SK-N-SH (cell line): ENCODE measurements around the gene CMTM8. TPM values are rescaled to one million over a fixed set of nuclear protein-coding genes. Genes with fewer than 3 reads are reported as not detected.

Source experiments
- CTCF ChIA-PET: fragments of 300-600, 350-600 bp; formaldehyde crosslinking; extraction: SDS; loops from one replicate; lab custom pipeline; 2021; lab: Yijun Ruan, JAX
- POLR2A ChIA-PET: fragments of 350-600 bp; sonication (Branson Sonifier 250); formaldehyde crosslinking; extraction: SDS; loops from one replicate; lab custom pipeline; 2020; ENCODE audit warnings: antibody characterized with exemption, inconsistent platforms; lab: Yijun Ruan, JAX
- DNase-seq: peaks from one replicate; pipeline ENCODE4 v3.0.0; 2012
- H2AFZ ChIP-seq: fragments of 200-600 bp; sonication (generic); 2 replicates; pipeline ENCODE4 v1.8.1; 2016; ENCODE audit warnings: antibody characterized with exemption, mild to moderate bottlenecking, low read depth
- H3F3A ChIP-seq: fragments of 200-600 bp; sonication (generic); replicated peaks from 2 replicates; pipeline ENCODE3; 2016; ENCODE audit warnings: antibody characterized with exemption, mild to moderate bottlenecking; ENCODE audit not compliant: insufficient read depth
- H3K27ac ChIP-seq, 2 experiments: fragments of 200-500 bp in 1 of 2; fragments of 200-600 bp in 1 of 2; sonication (Bioruptor generic) in 1 of 2; sonication (generic), shearing (Covaris generic) in 1 of 2; 2 replicates each; pipeline versions ENCODE4 v1.5.1 to v1.6.1; 2014 to 2016; ENCODE audit warnings: low read depth in 2 of 2, inconsistent platforms in 1 of 2, low read length in 1 of 2, mild to moderate bottlenecking in 1 of 2, mixed read lengths in 1 of 2
- H3K27me3 ChIP-seq: fragments of 200-600 bp; sonication (generic), shearing (Covaris generic); 2 replicates; pipeline ENCODE4 v1.6.1; 2016; ENCODE audit warnings: mixed run types; ENCODE audit not compliant: insufficient read depth
- H3K36me3 ChIP-seq, 2 experiments: fragments of 200-500 bp in 1 of 2; fragments of 200-600 bp in 1 of 2; sonication (Bioruptor generic) in 1 of 2; sonication (generic) in 1 of 2; replicated peaks in 1 of 2; 2 replicates each; pipeline versions ENCODE3 to v1.5.1; 2014 to 2016; ENCODE audit warnings: low read length in 1 of 2, mild to moderate bottlenecking in 1 of 2; ENCODE audit not compliant: insufficient read depth in 2 of 2, control insufficient read depth in 1 of 2
- H3K4me1 ChIP-seq, 2 experiments: fragments of 200-500 bp in 1 of 2; fragments of 200-600 bp in 1 of 2; sonication (Bioruptor generic) in 1 of 2; sonication (generic), shearing (Covaris generic) in 1 of 2; 2 replicates each; pipeline versions ENCODE4 v1.5.1 to v1.6.1; 2014 to 2016; ENCODE audit warnings: low read depth in 1 of 2, low read length in 1 of 2, mixed run types in 1 of 2; ENCODE audit not compliant: insufficient read depth in 2 of 2, control insufficient read depth in 1 of 2
- H3K4me2 ChIP-seq: fragments of 200-600 bp; sonication (generic), shearing (Covaris generic); 2 replicates; pipeline ENCODE4 v1.6.1; 2017; ENCODE audit warnings: mixed run types
- H3K4me3 ChIP-seq, 2 experiments: fragments of 200-500 bp in 1 of 2; fragments of 200-600 bp in 1 of 2; sonication (Bioruptor generic) in 1 of 2; sonication (generic), shearing (Covaris generic) in 1 of 2; 2 replicates each; pipeline versions ENCODE4 v1.5.1 to v1.8.1; 2014 to 2016; ENCODE audit warnings: low read depth in 2 of 2, inconsistent platforms in 1 of 2, low read length in 1 of 2, mild to moderate bottlenecking in 1 of 2, mixed read lengths in 1 of 2, moderate library complexity in 1 of 2
- H3K79me2 ChIP-seq: fragments of 200-600 bp; sonication (generic); 2 replicates; pipeline ENCODE4 v1.8.1; 2017; ENCODE audit warnings: mild to moderate bottlenecking; ENCODE audit not compliant: insufficient read depth
- H3K9ac ChIP-seq: fragments of 200-600 bp; sonication (generic); 2 replicates; pipeline ENCODE4 v1.6.1; 2017; ENCODE audit warnings: mixed run types
- H3K9me2 ChIP-seq: fragments of 200-600 bp; sonication (generic); 2 replicates; pipeline ENCODE4 v1.6.1; 2017; ENCODE audit warnings: mixed run types
- H3K9me3 ChIP-seq: fragments of 200-600 bp; sonication (generic); 2 replicates; pipeline ENCODE4 v1.6.1; 2017; ENCODE audit warnings: mixed run types, mild to moderate bottlenecking, moderate library complexity
- H4K20me1 ChIP-seq: fragments of 200-600 bp; sonication (generic); 2 replicates; pipeline ENCODE4 v1.6.1; 2017; ENCODE audit warnings: mild to moderate bottlenecking, mixed run types; ENCODE audit not compliant: insufficient read depth
- CHD2 ChIP-seq: fragments of 150-350 bp; IDR thresholded peaks from 2 replicates; pipeline ENCODE4 v1.6.1; 2018; ENCODE audit warnings: low read length; ENCODE audit not compliant: partially characterized antibody
- ELF1 ChIP-seq: IDR thresholded peaks from 2 replicates; pipeline ENCODE4 v1.4.0; 2012
- EZH2phosphoT487 ChIP-seq: fragments of 200-600 bp; sonication (generic); IDR thresholded peaks from 2 replicates; pipeline ENCODE4 v1.6.1; 2017; ENCODE audit warnings: low read depth, mixed run types, mild to moderate bottlenecking, antibody characterized with exemption, moderate library complexity, borderline replicate concordance
- FOXJ3 ChIP-seq: sonication (generic); formaldehyde crosslinking; IDR thresholded peaks from 2 replicates; pipeline ENCODE4 v1.5.1; 2020; ENCODE audit warnings: mild to moderate bottlenecking, missing genetic modification reagents
- FOXM1 ChIP-seq: IDR thresholded peaks from 2 replicates; pipeline ENCODE4 v1.4.0; 2012; ENCODE audit warnings: low read depth, mild to moderate bottlenecking
- GABPA ChIP-seq: IDR thresholded peaks from 2 replicates; pipeline ENCODE4 v1.4.0; 2012; ENCODE audit warnings: low read depth, mild to moderate bottlenecking
- MEF2A ChIP-seq: IDR thresholded peaks from 2 replicates; pipeline ENCODE4 v1.4.0; 2012; ENCODE audit warnings: low read depth, borderline replicate concordance
- MXI1 ChIP-seq: IDR thresholded peaks from 2 replicates; pipeline ENCODE4 v1.6.1; 2012; ENCODE audit warnings: mild to moderate bottlenecking, low read depth, low read length, improper control_type of control experiment
- NRF1 ChIP-seq: IDR thresholded peaks from 2 replicates; pipeline ENCODE4 v1.6.1; 2012; ENCODE audit warnings: low read depth, mild to moderate bottlenecking, low read length
- RCOR1 ChIP-seq: fragments of 150-350 bp; IDR thresholded peaks from 2 replicates; pipeline ENCODE4 v1.6.1; 2017; ENCODE audit warnings: antibody characterized with exemption, low read length
- RFX5 ChIP-seq: IDR thresholded peaks from 2 replicates; pipeline ENCODE4 v1.6.1; 2012; ENCODE audit warnings: mild to moderate bottlenecking, improper control_type of control experiment, low read length
- RXRA ChIP-seq: IDR thresholded peaks from 2 replicates; pipeline ENCODE4 v1.4.0; 2012; ENCODE audit warnings: low read depth, mild to moderate bottlenecking, borderline replicate concordance
- TAF1 ChIP-seq: IDR thresholded peaks from 2 replicates; pipeline ENCODE4 v1.6.1; 2012; ENCODE audit warnings: low read depth, mild to moderate bottlenecking, low read length, moderate library complexity, borderline replicate concordance
- TEAD4 ChIP-seq: IDR thresholded peaks from 2 replicates; pipeline ENCODE4 v1.4.0; 2012; ENCODE audit warnings: mild to moderate bottlenecking, borderline replicate concordance; ENCODE audit not compliant: insufficient read depth
- WGBS: methylation state at CpG from one replicate; pipeline ENCODE4 v1.1.6; 2017; ENCODE audit warnings: low lambda C conversion rate; 5-methylcytosine and 5-hydroxymethylcytosine counted together
- polyA plus RNA-seq, 3 experiments: library from polyadenylated mRNA; depleted of rRNA; stranded (reverse); fragments of >200 nt; gene quantifications; 2 replicates each; pipeline ENCODE4 v1.2.3, GENCODE V29; 2012
- TF ChIP-seq, protein P1 (sequence below): fragments of 150-350 bp; IDR thresholded peaks from 2 replicates; pipeline ENCODE4 v1.6.1; 2016; ENCODE audit warnings: mild to moderate bottlenecking, low read depth, low read length
- TF ChIP-seq, protein P2 (sequence below): IDR thresholded peaks from 2 replicates; pipeline ENCODE4 v1.4.0; 2012; ENCODE audit warnings: low read depth, borderline replicate concordance
- TF ChIP-seq, protein P3 (sequence below): fragments of 200-600 bp; sonication (generic); IDR thresholded peaks from 2 replicates; pipeline ENCODE4 v1.6.1; 2017; ENCODE audit warnings: antibody characterized with exemption, mild to moderate bottlenecking, moderate library complexity
- TF ChIP-seq, protein P4 (sequence below): IDR thresholded peaks from 2 replicates; pipeline ENCODE4 v1.4.0; 2012; ENCODE audit warnings: low read depth

Gene CMTM8
- polyA plus RNA-seq, 1 of the 3 experiments (the other 2 are of a cell fraction), result 9.7 TPM

DNA sequence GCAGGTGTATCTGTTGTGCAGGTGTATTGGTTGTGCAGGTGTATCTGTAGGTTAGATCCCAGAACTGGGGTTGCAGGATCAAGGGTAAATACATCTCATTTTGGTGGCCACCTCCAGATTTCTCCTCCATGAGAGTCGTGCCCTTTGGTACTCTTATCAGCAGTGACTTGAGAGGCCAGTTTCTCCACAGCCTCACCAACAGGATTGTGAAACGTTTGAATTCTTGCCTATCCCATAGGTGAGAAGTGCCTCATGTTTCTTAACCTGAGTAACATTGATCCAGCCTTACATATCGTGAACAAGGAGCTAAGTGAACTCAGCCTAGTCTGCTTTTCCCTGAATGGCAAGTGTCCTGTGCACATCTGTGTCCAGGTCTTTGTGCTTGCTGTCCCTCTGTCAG, 55.4 kb downstream of the CMTM8 start:
- H4K20me1 ChIP-seq, result no peaks in the 10 kb centered on the region
- H3K27me3 ChIP-seq, result no peaks in the 10 kb centered on the region
- H3F3A ChIP-seq, result no peaks in the 10 kb centered on the region
- no peak for DNase-seq
- H2AFZ ChIP-seq, result no peak overlapping the region
- TF ChIP-seq, protein P1, sequence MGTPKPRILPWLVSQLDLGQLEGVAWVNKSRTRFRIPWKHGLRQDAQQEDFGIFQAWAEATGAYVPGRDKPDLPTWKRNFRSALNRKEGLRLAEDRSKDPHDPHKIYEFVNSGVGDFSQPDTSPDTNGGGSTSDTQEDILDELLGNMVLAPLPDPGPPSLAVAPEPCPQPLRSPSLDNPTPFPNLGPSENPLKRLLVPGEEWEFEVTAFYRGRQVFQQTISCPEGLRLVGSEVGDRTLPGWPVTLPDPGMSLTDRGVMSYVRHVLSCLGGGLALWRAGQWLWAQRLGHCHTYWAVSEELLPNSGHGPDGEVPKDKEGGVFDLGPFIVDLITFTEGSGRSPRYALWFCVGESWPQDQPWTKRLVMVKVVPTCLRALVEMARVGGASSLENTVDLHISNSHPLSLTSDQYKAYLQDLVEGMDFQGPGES, result no peak
- TF ChIP-seq, protein P2, sequence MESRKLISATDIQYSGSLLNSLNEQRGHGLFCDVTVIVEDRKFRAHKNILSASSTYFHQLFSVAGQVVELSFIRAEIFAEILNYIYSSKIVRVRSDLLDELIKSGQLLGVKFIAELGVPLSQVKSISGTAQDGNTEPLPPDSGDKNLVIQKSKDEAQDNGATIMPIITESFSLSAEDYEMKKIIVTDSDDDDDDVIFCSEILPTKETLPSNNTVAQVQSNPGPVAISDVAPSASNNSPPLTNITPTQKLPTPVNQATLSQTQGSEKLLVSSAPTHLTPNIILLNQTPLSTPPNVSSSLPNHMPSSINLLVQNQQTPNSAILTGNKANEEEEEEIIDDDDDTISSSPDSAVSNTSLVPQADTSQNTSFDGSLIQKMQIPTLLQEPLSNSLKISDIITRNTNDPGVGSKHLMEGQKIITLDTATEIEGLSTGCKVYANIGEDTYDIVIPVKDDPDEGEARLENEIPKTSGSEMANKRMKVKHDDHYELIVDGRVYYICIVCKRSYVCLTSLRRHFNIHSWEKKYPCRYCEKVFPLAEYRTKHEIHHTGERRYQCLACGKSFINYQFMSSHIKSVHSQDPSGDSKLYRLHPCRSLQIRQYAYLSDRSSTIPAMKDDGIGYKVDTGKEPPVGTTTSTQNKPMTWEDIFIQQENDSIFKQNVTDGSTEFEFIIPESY, result no peak
- TF ChIP-seq, protein P3, sequence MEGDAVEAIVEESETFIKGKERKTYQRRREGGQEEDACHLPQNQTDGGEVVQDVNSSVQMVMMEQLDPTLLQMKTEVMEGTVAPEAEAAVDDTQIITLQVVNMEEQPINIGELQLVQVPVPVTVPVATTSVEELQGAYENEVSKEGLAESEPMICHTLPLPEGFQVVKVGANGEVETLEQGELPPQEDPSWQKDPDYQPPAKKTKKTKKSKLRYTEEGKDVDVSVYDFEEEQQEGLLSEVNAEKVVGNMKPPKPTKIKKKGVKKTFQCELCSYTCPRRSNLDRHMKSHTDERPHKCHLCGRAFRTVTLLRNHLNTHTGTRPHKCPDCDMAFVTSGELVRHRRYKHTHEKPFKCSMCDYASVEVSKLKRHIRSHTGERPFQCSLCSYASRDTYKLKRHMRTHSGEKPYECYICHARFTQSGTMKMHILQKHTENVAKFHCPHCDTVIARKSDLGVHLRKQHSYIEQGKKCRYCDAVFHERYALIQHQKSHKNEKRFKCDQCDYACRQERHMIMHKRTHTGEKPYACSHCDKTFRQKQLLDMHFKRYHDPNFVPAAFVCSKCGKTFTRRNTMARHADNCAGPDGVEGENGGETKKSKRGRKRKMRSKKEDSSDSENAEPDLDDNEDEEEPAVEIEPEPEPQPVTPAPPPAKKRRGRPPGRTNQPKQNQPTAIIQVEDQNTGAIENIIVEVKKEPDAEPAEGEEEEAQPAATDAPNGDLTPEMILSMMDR, result no peak
- TF ChIP-seq MXI1, result no peak
- no peak for TF ChIP-seq FOXJ3 (CRISPR knock-in tag)
- TF ChIP-seq EZH2phosphoT487, result no peak
- no peaks in the 10 kb centered on the region for H3K9me3 ChIP-seq
- H3K27ac ChIP-seq, result no peak overlapping the region
- H3K4me2 ChIP-seq, result no peak overlapping the region
- H3K9me2 ChIP-seq, result no peaks in the 10 kb centered on the region
- H3K4me1 ChIP-seq, result peaks cover 0 to 2% of the 10 kb centered on the region in 2 experiments; a peak in 1 of 4 replicates
- no peaks in the 10 kb centered on the region for H3K36me3 ChIP-seq
- no peak overlapping the region for H3K4me3 ChIP-seq
- ChIA-PET POLR2A (no interaction called here), CTCF (interaction anchor here (0.6 to 2.5 kb wide), 5 partner anchors 12 to 174 kb away, joined by 3 to 20 read pairs (median 3); no protein-coding TSS in a partner anchor)
- no peak overlapping the region for H3K9ac ChIP-seq
- 65% methylated on average over 3 of the region's 3 CpGs for WGBS
- no peaks in the 10 kb centered on the region for H3K79me2 ChIP-seq

DNA sequence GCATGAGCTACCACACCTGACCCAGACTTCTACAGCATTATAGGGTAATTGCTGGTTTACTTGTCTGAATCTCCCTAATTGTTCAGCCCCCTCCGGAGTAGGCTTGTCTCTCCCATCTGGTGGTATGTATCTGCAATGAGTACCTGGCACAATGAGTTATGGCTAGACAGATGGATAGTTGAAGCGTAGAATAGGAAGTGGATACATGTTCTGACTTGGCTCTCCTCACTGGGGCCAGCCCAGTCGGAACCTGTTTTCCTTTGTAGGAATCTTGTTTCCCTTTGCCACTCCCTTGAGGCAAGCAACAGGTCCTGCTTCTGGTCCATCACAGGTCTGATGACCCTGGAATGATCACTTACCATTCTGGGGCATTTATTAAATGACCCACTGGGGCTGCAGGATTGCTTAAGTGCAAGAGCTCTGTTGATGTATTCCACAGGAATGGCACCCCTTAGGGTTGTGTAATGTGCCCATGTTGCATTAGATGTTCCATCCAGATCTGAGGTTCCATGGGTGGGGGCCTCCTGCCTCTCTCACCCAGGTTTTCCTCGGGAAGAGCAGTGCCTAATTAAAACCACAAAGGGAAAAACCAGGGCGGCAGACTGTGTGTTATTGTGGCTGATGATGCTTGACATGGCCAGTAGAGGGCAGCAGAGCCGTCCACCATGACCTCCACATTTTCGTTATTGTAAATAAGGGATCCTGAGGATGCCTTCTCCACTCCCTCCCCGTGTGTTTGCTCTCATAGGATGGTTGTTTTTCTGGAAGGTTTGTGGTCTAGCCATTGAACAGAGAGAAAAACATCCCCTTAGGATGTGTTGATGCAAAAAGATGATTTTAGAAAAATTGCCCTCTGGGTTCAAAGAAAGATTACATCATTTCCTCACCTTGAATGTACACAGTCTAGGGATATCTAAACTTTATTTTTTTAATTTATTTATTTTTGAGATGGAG, 58.0 kb downstream of the CMTM8 start:
- 41% methylated on average over 7 of the region's 8 CpGs for WGBS
- H3K4me2 ChIP-seq, result no peak overlapping the region
- TF ChIP-seq ELF1, result no peak
- no peak for TF ChIP-seq GABPA
- no peak for TF ChIP-seq CHD2
- TF ChIP-seq MEF2A, result no peak
- TF ChIP-seq, protein P4, sequence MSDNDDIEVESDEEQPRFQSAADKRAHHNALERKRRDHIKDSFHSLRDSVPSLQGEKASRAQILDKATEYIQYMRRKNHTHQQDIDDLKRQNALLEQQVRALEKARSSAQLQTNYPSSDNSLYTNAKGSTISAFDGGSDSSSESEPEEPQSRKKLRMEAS, result no peak
- no peak for TF ChIP-seq FOXM1
- TF ChIP-seq RCOR1, result no peak
- TF ChIP-seq FOXJ3 (CRISPR knock-in tag), result no peak
- TF ChIP-seq TEAD4, result no peak
- no peak for TF ChIP-seq NRF1
- TF ChIP-seq RXRA, result no peak
- no peak for TF ChIP-seq TAF1
- TF ChIP-seq, protein P2, result no peak
- TF ChIP-seq RFX5, result no peak

More for the DNA sequence above, 58.0 kb downstream of the CMTM8 start:
- H3K79me2 ChIP-seq, result no peaks in the 10 kb centered on the region
- no peak overlapping the region for H3K9ac ChIP-seq
- ChIA-PET POLR2A (no interaction called here), CTCF (interaction anchor here (0.5 to 3.8 kb wide), 24 partner anchors 8 to 1107 kb away, joined by 3 to 20 read pairs (median 3); no protein-coding TSS in a partner anchor)
- no peaks in the 10 kb centered on the region for H3K9me2 ChIP-seq
- no peaks in the 10 kb centered on the region for H3F3A ChIP-seq
- no peaks in the 10 kb centered on the region for H3K36me3 ChIP-seq
- no peak overlapping the region for H2AFZ ChIP-seq
- H3K4me1 ChIP-seq, result peaks cover 0 to 2% of the 10 kb centered on the region in 2 experiments; a peak in 1 of 4 replicates
- no peaks in the 10 kb centered on the region for H3K9me3 ChIP-seq
- no peak overlapping the region; a peak in 1 of 4 replicates for H3K4me3 ChIP-seq
- DNase-seq, result peak; percentile 77
- H3K27ac ChIP-seq, result no peak overlapping the region
- H3K27me3 ChIP-seq, result no peaks in the 10 kb centered on the region
- no peaks in the 10 kb centered on the region for H4K20me1 ChIP-seq
